Measurements from ENCODE around the gene GREM2. TPM values are rescaled to one million over a fixed set of nuclear protein-coding genes. Genes with fewer than 3 reads are reported as not detected.

GREM2 gene
- total RNA-seq, 1 experiment from 2014 or later: not detected

GRCh38 chr1:240572328-240572727 lies 39.6 kb downstream of the GREM2 start:
- no peak overlapping the region for H2AFZ ChIP-seq (ENCODE audit: low read length)
- no peaks in the 10 kb centered on the region for H3K27me3 ChIP-seq (ENCODE audit: insufficient read depth, low read length)
- no peak overlapping the region for H3K14ac ChIP-seq (ENCODE audit: insufficient read depth, low read length)
- H4K20me1 ChIP-seq (ENCODE audit: control insufficient read depth, insufficient read depth, insufficient read length): no peaks in the 10 kb centered on the region
- DNase-seq: no peak
- TF ChIP-seq CTCF (conservative IDR thresholded peaks at IDR 0.05): no peak
- no peaks in the 10 kb centered on the region for H3K23me2 ChIP-seq (ENCODE audit: insufficient read length, low read depth, low read length, poor library complexity, severe bottlenecking)
- no peak overlapping the region for H2BK15ac ChIP-seq (ENCODE audit: low read depth, low read length)
- H2BK5ac ChIP-seq (ENCODE audit: insufficient read length, low read length): no peak overlapping the region
- no peak overlapping the region for H2BK12ac ChIP-seq (ENCODE audit: insufficient read length, low read depth, low read length)
- H3T11ph ChIP-seq (ENCODE audit: low read length): no peak overlapping the region
- Mint-ChIP-seq H3K9me3 (no peaks in the 10 kb centered on the region), H3K4me1 (peaks cover 4 to 7% of the 10 kb centered on the region in 2 experiments; a peak in 2 of 4 replicates), H3K4me3 (no peak overlapping the region), H3K27me3 (ENCODE audit: low read depth) (no peaks in the 10 kb centered on the region), H3K36me3 (ENCODE audit: insufficient read depth in 1 of 3, low read depth in 3 of 3) (no peaks in the 10 kb centered on the region), H3K27ac (no peak overlapping the region)
- no CpG with 5 or more reads among the region's 1 CpG for WGBS (ENCODE audit: extremely low coverage, insufficient read length, low lambda C conversion rate)
- no peaks in the 10 kb centered on the region for H3K4me1 ChIP-seq (ENCODE audit: insufficient read depth, low read length)
- H3K4me2 ChIP-seq (ENCODE audit: insufficient read depth, insufficient read length, low read length): no peak overlapping the region
- no peaks in the 10 kb centered on the region for H3K79me2 ChIP-seq (ENCODE audit: insufficient read depth, low read length)
- no peak overlapping the region for H3K23ac ChIP-seq (ENCODE audit: insufficient read length, low read depth, low read length)
- no peak overlapping the region for H4K5ac ChIP-seq (ENCODE audit: insufficient read length, low read depth, low read length)
- H4K8ac ChIP-seq (replicated peaks; ENCODE audit: insufficient read length, low read depth, low read length): no peak overlapping the region
- no peak overlapping the region for H3K27ac ChIP-seq (ENCODE audit: insufficient read length, low read depth, low read length)
- H2AK5ac ChIP-seq (ENCODE audit: insufficient read length, low read length): no peak overlapping the region
- no peak overlapping the region for H3K4ac ChIP-seq (ENCODE audit: low read depth, low read length)
- no peaks in the 10 kb centered on the region for H3K9me3 ChIP-seq (ENCODE audit: control insufficient read depth, low read depth, low read length)
- no peaks in the 10 kb centered on the region for H3K79me1 ChIP-seq (ENCODE audit: insufficient read depth, low read depth, low read length, poor library complexity, severe bottlenecking)
- H3K56ac ChIP-seq (ENCODE audit: insufficient read length, low read depth, low read length): no peak overlapping the region
- no peak overlapping the region for H2BK120ac ChIP-seq (ENCODE audit: low read depth, low read length, poor library complexity, severe bottlenecking)
- no peak overlapping the region for H3K18ac ChIP-seq (ENCODE audit: insufficient read length, low read depth, low read length)
- H3K9ac ChIP-seq (ENCODE audit: extremely low read depth, insufficient read length, low read length): no peak overlapping the region
- H2BK20ac ChIP-seq (ENCODE audit: low read depth, low read length, poor library complexity, severe bottlenecking): no peak overlapping the region
- no peak overlapping the region for H4K91ac ChIP-seq (ENCODE audit: insufficient read length, low read depth, low read length)
